HG02970 (cell line): ENCODE results near the gene DENND5B.
"Not testable (repeated sequence)": the region's sequence is repeated elsewhere in the genome, so short reads cannot be mapped to it uniquely, and the experiment has no call there.

Experiments used
- ATAC-seq: cut with Tn5 transposase; IDR thresholded peaks from one replicate; pipeline ENCODE4 v1.9.1; 2021; ENCODE audit warnings: mild to moderate bottlenecking, moderate library complexity, moderate number of reproducible peaks; ENCODE audit not compliant: unreplicated experiment, low FRiP score

The DENND5B gene

DNA sequence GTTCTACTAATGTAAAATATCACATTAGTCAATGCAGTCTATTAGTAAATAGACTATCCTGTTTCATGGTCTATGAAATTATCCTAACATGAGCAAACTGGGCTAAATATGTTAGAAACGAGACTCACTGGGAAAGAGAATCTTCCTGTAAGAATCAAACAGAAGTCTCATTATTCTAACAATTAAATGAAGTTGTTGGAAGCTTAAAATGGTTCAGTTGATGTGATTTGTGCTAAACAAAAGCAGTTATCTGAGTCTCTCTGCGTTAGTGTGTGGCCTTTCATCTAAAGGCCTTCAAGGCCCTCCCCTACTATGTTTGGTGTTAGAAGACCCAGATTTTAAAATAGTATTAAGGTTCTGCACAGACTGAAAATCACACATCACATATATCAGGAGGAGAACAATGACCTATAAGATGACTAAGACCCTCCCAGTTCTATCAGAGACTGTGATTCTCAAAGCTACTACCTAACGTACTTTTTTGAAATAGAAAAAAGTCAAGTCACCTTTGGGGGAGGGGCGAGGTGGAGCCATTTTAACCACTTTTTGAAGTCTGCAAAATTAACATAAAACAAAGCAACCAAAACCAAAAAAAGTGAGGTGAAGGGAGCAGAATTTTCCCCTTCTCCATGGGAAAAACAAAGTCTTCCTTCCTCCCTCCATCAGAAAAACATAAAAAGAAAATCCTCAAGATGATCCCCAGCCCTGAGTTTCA, 82.3 kb downstream of the DENND5B start:
- no peak for ATAC-seq

DNA sequence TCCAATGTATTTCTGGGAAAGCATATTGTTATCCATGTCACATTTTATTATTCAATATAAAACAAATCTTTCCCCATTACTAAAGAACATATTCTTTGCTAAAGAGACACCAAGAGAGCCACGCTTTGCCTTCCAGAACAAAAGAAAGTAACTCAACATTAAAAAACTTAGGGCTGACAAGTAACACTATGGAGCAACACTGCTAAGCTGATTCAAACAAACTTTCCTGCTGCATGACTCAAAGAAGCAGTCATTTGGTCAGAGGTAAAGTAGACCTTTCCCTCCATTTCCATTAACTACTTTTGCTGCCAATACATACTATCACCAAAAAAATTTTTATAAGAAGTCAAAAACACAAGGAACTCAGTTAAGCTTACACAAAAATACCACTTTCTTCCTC, 83.0 kb downstream of the DENND5B start:
- no peak for ATAC-seq

DNA sequence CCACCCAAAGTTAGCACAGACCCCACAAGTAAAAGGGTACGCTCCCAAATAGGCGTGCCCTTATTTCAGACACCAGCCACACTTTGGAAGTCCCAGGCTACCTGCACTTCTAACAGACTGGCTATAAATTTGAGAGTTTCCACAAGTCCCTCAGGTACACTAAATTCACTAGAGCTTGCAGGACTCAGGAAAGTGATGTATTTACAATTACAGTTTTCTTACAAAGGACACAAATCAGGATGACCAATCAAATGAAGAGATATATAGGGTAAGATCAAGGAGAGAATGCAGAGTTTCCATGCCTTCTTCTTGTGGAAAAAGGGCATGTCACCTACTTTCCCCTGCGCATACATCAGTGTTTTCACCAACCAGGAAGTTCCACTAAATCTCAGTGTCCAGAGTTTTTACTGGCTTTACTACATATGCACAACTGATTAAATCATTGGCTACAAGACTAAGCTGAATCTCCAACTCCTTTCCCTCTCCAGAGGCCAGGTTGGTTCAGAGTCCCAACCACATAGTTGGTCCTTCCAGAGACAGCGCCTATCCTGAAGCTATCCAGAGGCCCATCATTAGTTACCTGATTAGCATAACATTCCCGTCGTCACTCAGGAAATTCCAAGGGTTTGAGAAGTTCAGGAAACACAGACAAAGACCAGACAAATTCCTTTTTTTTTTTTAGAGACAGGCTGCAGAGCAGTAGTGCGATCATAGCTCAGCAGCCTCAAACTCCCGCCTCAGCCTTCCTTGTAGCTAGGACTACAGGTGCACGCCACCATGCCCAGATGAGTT, 84.2 kb downstream of the DENND5B start:
- ATAC-seq, result no peak

DNA sequence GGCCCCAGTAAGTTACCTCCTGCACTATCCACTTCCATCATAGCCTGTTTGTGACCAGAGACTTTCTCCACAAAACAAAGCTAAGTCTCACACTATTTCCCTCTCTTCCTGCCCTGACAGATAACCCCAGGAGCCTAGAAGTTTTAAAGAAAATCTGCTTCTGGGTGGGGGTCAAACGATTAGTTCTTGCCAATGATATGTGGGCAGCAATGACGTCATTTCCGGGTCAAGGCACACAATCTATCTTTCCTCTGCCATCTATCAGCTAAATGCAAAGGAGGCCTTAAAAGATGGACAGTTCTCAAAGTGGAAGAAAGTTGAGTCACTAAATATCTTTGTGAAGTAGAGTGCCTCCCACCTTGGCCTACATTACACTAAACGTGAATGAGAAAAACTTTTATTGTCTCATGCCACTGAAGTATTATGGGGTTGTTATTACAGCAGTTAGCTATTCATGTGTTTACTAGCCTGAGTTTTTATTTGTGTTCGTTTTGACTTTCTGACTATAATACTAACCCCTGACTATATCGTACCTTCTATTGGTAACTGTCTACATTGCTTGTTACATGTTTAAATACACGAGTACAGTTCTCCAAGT, 86.2 kb downstream of the DENND5B start:
- ATAC-seq, result no peak

DNA sequence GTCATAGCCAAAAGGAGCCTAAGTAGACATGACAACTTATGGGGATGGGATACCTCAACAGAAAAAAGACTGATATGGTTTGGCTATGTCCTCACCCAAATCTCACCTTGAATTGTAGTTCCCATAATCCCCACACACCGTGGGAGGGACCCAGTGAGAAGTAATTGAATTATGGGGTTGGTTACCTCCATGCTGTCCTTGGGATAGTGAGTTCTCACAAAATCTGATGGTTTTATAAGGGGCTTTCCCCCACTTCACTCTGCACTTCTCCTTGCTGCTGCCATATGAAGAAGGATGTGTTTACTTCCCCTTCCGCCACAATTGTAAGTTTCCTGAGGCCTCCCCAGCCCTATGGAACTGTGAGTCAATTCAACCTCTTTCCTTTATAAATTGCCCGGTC, 89.9 kb downstream of the DENND5B start:
- ATAC-seq, result not testable (repeated sequence)

DNA sequence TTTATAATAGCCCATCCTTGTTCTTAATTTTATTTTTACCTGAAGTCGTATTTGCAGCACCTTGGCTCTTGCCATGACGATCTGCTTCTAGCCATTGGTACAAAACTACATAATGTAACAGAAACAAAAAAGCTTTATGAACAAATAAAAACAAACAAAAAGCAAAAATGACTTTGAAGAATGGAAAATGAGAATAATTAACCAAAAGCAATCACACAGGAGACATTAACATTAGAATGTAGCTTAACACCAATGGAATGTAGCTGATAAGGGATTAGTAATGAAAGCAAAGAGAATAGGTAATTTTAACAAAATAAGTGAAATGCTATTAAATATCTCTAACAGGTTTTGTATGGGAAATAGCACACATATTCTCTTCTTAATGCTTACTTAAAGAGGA, 91.4 kb downstream of the DENND5B start:
- no peak for ATAC-seq

DNA sequence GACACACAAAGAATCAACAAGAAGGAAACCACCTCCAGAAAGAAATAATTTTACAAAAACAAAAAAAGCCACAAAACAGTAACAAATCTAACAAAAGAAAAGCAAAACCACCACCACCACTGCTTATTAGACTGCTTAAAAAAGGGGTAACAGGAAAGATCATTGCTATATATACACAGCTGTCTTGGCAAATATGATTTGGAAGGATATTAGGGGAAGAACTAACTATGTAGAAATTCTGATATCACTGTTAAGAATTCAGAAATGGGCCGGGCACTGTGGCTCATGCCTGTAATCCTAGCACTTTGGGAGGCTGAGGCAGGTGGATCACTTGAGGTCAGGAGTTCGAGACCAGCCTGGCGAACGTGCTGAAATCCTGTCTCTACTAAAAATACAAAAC, 92.5 kb downstream of the DENND5B start:
- ATAC-seq, result no peak

DNA sequence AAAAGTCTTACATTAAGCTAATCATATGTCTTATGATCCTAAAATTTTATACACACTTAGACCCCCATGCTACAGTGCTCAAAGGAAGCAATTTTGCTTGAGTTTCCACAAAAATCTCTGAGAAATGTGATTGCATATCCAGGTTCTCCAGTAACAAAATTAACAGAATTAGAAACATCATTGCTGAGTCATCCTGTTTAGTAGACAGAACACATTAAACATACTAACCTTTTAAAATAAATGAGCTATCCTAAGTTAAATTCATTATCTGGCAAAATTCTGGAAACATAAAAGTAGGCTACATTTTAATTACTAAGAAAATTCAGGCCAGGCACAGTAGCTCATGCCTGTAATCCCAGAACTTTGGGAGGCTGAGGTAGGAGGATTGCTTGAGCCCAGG, 94.7 kb downstream of the DENND5B start:
- no peak for ATAC-seq

DNA sequence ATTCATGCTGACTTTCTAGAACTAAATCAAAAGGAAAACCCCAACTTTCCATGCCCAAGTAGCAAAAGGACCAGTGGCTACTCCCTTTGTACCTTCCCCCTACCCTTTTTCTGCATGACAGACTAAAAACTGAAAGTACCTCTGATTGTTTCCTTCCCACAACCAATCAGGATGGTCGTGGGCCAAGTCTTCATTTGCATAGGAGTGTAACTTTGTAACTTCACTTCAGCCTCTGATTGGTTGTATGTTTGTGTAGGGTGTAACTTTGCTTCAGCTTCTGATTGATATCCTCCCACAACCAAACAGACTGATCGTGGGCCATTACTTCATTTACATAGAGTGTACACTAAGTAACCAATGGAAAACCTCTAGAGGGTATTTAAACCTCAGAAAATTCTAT, 96.5 kb downstream of the DENND5B start:
- no peak for ATAC-seq

DNA sequence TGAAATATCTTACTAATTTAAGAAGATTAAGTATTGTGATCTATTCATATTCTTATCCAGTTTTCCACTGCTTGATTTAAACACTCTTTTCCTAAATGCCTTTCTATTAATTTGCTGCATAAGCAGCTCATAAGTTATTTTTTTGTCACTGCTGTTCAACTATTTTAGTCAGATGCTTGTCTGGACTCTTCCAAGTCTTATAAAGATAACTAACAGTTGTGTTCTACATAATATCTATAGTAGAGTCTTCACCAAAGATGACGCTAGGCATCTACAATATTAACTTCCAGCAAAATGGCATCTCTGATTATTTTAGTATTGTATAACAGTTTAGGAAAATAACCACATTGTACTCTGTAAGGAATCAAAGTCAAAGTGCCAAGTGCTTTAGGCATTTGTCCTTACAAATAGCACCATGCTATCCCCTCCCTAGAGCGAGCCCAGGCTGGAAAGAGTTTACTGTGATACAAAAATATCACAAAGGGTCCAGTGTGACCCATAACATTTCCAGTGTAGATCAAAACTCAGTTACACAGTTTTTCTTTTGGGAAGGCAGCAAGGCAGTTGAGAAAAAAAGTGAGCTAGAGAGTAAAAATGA, 98.2 kb downstream of the DENND5B start:
- no peak for ATAC-seq

DNA sequence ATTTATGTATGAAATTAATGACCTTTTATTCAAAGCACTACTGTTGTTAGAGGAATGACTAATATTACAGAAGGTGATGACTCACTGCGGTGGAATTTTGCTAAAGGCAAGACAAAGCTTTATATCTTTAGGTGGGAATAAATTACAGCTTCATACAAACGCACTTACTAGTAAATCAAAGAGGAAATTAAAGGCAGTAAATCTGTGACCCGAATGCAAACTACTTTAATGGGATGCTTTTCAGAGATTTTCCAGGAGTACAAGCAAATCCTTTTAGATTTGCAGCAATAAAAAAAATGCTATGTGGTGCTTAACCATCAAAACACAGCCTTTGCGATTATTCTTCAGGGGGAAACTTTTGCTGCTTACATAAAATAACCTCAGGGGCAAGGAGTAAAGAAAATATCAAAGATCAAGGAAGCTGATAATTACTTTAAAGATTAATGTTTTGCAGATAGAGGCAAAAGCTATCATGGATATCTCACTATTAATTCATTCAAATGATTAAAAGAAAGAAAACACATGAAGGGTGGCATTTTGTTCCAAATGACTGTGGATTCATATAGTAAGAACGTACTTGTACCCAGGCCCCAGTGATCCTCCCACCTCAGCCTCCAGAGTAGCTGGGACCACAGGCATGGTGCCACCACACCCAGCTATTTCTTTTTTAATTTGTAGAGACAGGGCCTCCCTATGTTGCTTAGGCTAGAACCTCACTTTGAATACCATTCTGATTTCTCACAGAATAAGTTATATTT, 98.9 kb downstream of the DENND5B start:
- no peak for ATAC-seq

DNA sequence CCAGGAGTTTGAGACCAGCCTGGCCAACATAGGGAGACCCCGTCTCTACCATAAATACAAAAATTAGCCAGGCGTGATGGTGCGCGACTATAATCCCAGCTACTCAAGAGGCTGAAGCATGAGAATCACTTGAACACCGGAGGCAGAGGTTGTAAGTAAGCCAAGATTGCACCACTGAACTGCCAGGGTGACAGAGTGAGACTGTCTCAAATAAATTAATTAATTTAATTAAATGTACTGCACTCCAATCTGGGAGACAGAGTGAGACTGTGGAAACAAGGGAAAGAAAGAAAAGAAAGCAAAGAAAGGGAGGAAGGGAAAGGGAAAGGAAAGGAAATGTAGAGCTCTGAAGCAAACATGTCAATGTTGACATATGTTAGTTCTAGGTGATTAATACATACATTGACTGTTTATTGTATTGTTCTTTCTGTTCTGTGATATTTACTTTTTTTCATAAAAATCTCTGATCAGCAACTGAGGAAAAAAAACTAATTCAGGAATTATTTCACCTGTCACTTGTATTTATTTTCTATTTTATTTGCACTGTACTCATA, 99.6 kb downstream of the DENND5B start:
- no peak for ATAC-seq

DNA sequence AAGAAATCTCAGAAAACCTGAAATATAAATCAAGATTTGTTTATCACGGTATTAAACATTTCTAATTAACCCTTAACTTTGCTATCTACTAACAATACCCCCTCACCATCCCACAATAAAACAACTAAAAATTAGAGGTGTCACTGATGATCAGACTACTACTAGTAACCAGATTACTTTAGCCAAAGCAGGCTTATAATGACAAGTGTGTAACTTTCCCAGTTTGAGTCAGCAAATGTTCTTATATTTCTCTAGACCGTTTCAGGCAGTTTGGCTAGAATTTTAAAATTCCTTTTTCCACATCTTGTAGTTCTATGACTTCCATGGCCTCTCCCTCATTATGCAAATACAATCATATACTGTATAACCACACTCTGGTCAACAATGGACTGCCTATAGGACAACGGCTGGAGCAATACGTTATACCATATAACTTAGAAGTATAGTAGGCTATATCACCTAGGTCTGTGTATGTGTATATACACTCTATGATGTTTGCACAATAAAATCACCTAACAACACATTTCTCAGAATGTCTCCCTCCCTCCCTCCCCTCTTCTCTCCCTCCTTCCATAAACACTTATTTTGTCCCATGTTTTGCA, 102.1 kb downstream of the DENND5B start:
- no peak for ATAC-seq

DNA sequence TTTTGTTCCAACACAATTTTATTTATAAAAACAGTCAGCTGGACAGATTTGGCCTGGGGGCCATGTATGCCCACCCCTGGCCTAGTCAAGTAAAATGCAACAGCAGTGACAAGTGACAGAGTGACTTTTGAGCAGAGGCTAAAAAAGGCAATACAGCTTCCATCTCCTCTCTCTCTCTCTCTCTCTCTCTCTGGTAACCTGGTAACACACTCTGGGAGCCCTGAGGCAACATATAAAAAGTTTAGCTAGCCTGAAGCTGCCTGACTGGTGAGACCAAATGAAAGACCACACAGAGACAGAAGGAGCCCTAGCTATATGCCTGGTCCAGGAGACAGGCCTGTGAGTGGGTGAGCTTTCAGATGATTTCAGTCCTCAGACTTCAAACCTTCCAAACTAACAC, 105.4 kb downstream of the DENND5B start:
- ATAC-seq, result no peak

DNA sequence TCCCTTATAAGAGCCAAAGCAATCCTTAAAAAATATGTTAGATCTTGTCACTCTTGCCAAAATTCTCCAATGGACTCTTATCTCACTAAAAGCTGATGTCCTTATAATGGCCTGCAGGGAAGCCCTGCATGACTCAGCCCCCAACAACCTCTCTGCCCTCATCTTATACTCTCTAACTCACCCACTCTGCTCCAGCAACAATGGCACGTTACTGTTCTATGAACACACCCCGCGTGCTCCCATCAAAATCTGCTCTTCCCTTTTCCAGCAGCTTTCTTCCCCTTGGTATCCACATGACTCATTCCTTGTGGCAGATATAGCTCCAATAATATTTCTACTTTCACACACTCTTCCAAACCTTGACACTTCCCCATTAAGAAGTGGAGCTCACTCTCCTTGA, 108.1 kb downstream of the DENND5B start:
- no peak for ATAC-seq

DNA sequence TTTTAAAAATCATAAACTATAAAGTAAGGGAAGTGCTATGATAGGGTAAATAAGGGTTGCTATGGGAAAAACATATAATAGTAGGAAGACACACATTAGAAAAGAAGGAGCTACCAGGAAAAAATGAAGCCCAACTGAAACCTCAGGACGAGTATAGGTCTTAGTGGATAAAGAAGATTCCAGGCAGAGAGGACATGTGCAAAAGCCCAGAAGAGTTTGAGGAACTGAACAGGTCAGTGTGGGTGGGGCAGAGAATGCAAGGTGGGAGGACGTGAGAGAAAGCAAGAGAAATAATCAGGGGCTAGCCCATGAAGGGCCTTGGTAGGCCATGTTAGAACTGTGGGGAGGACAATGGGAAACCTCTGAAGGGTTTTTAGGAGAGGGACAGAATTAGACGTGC, 109.5 kb downstream of the DENND5B start:
- ATAC-seq, result no peak

DNA sequence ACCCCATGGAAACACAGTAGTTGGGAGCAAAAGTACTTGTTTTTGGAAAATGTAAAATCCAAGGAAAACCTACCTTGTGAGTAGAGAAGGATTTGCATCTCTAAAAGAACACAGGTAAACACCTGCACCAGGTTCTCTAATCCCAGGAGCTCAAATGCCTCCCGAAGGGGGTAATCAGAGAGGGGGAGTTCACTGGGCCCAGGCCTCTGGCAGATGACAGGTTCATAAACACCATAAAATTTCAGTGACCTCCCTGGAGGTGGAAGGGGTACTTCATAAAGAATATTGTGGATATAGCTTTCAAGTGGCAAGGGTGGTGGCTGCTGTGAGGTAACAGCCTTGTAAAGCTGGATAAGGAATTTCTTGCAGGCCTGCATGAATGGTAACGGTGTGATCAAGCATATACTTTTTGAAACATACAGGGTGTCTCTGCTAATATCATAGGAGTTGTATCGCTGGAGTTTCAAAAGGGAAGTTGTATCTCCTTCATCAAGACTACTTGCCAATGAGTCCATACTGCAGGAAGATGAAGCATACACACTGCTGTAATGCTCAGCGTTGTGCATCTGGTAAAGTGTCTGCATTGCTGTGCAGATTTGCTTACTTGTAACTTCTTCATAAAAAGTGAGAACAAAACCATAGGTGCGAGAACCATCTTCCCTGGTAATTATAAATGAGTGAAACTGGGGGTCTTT, 111.3 kb downstream of the DENND5B start:
- ATAC-seq, result no peak

DNA sequence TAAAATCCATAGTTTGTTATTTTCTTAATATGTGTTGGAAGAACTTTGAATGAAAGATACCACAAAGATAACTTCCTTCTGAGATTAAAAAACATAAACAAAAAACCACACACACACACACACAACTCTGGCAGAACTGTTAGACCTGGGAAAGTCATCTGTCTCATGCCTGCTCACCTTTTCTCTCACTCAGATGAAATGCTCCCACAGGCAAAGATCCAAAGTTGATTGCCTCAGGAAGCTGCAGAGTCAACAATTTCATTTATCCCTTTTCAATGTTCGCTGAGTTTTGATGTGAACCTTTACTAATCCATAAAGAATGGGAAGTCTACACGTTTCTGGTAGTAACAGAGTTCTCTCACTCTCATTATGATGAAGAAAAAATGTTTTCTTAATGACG, 112.0 kb downstream of the DENND5B start:
- no peak for ATAC-seq

DNA sequence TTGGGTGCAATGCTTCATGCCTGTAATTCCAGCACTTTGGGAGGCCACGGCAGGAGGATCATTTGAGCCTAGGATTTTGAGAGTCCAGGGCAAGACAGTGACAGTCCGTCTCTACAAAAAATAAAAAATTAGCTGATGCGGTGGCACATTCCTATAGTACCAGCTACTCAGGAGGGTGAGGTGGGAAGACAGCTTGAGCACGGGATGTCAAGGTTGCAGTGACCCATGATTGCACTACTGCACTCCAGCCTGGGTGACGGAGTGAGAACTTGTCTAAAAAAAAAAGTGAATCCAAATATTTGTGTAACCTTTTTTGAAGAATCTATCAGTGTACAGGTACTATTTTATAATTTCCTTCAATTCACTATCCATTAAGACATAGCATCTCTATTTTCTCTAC, 112.5 kb downstream of the DENND5B start:
- no peak for ATAC-seq
